Naive thymus-derived CD4-positive, alpha-beta T cell (primary cell): Measurements from ENCODE around the gene CD300LF. TPM values are rescaled to one million over a fixed set of nuclear protein-coding genes. Genes with fewer than 3 reads are reported as not detected.

ENCODE experiments used
- microRNA-seq: library from miRNA; unstranded; fragments of <30 nt; microRNA quantifications from one replicate; pipeline ENCODE4 v1.2.0, GENCODE V29; 2022; ENCODE audit warnings: borderline microRNAs expressed
- polyA plus RNA-seq, 2 donors: library from polyadenylated mRNA; unstranded; fragments of 300-500 nt; fragmentation: Illumina TruSeq; gene quantifications; one replicate each; pipeline ENCODE4 v1.2.3, GENCODE V29; 2021
- total RNA-seq, 6 experiments: library from RNA in 5 of 6; stranded (reverse) in 5 of 6; gene quantifications; 1 replicate in 5 of 6; 2 replicates in 1 of 6; pipeline ENCODE4 v1.2.3 and lab custom pipeline; 2021 to 2026

Gene CD300LF
- total and polyA plus RNA-seq, 7 experiments from 2014 or later: 0.46 to 41.0 (median 2.7) TPM; not detected in 3

Small RNAs within 50 kb of the gene (microRNA-seq; reads per million reads assigned to microRNA genes)
- 30.6 reads per million, percentile 40 among the genes with 10 or more reads in this experiment for gene MIR3615

Other genes starting within 250 kb of the CD300LF start
- gene CD300A, start 246.3 kb downstream of the CD300LF start, total RNA-seq: 10 to 100 TPM in 2 of 5 experiments, 1 to 10 TPM in 3; 5.0 to 52.4 (median 6.8) TPM
- gene CD300A, start 246.3 kb downstream of the CD300LF start, polyA plus RNA-seq: 1 to 10 TPM; 5.8 to 9.5 TPM
- 10 to 100 TPM in 1 of 5 experiments, 1 to 10 TPM in 1, under 1 TPM in 2, not detected in 1; 0.27 to 23.9 (median 2.0) TPM for gene CD300LB, start 181.4 kb downstream of the CD300LF start, total RNA-seq
- gene CD300LB, start 181.4 kb downstream of the CD300LF start, polyA plus RNA-seq: not detected
- gene CD300C, start 166.8 kb downstream of the CD300LF start, total RNA-seq: 10 to 100 TPM in 1 of 5 experiments, 1 to 10 TPM in 1, under 1 TPM in 3; 0.22 to 20.5 (median 0.58) TPM
- gene CD300C, start 166.8 kb downstream of the CD300LF start, polyA plus RNA-seq: not detected
- 10 to 100 TPM in 1 of 5 experiments, under 1 TPM in 1, not detected in 3; 0.72 to 18.3 TPM for gene CD300H, start 145.4 kb downstream of the CD300LF start, total RNA-seq
- gene CD300H, start 145.4 kb downstream of the CD300LF start, polyA plus RNA-seq: not detected
- under 1 TPM in 1 of 5 experiments, not detected in 4; 0.39 TPM for gene CD300LD, start 120.6 kb downstream of the CD300LF start, total RNA-seq
- not detected for gene CD300LD, start 120.6 kb downstream of the CD300LF start, polyA plus RNA-seq
- 10 to 100 TPM in 2 of 5 experiments, not detected in 3; 11.9 to 93.1 TPM for gene CD300E, start 89.2 kb downstream of the CD300LF start, total RNA-seq
- not detected for gene CD300E, start 89.2 kb downstream of the CD300LF start, polyA plus RNA-seq
- gene RAB37, start 24.3 kb upstream of the CD300LF start, total RNA-seq: 10 to 100 TPM; 23.6 to 58.5 (median 34.4) TPM
- 10 to 100 TPM; 30.4 to 30.7 TPM for gene RAB37, start 24.3 kb upstream of the CD300LF start, polyA plus RNA-seq
- 100 to 1,000 TPM in 4 of 5 experiments, 10 to 100 TPM in 1; 93.1 to 279 (median 156) TPM for gene NHERF1, start 35.7 kb upstream of the CD300LF start, total RNA-seq
- gene NHERF1, start 35.7 kb upstream of the CD300LF start, polyA plus RNA-seq: 100 to 1,000 TPM; 273 to 393 TPM
- 10 to 100 TPM; 41.4 to 78.8 (median 56.9) TPM for gene NAT9, start 63.4 kb upstream of the CD300LF start, total RNA-seq
- gene NAT9, start 63.4 kb upstream of the CD300LF start, polyA plus RNA-seq: 10 to 100 TPM; 16.8 to 37.9 TPM
- gene GRIN2C, start 147.0 kb upstream of the CD300LF start, total RNA-seq: under 1 TPM in 2 of 5 experiments, not detected in 3; 0.12 to 0.15 TPM
- not detected for gene GRIN2C, start 147.0 kb upstream of the CD300LF start, polyA plus RNA-seq
- 10 to 100 TPM in 3 of 5 experiments, 1 to 10 TPM in 2; 4.7 to 39.5 (median 11.7) TPM for gene FDXR, start 160.1 kb upstream of the CD300LF start, total RNA-seq
- gene FDXR, start 160.1 kb upstream of the CD300LF start, polyA plus RNA-seq: 1 to 10 TPM; 5.4 to 6.4 TPM
- not detected for gene FADS6, start 180.7 kb upstream of the CD300LF start, total RNA-seq
- under 1 TPM in 1 of 2 donors, not detected in 1; 0.14 TPM for gene FADS6, start 180.7 kb upstream of the CD300LF start, polyA plus RNA-seq
- not detected for gene USH1G, start 210.3 kb upstream of the CD300LF start, total RNA-seq
- not detected for gene USH1G, start 210.3 kb upstream of the CD300LF start, polyA plus RNA-seq
- not detected for gene OTOP2, start 211.3 kb upstream of the CD300LF start, total RNA-seq
- not detected for gene OTOP2, start 211.3 kb upstream of the CD300LF start, polyA plus RNA-seq
- not detected for gene OTOP3, start 223.0 kb upstream of the CD300LF start, total RNA-seq
- not detected for gene OTOP3, start 223.0 kb upstream of the CD300LF start, polyA plus RNA-seq